Trophoblast cell (in vitro differentiated cells and primary cell): ENCODE measurements around the gene CRY1.

Experiments used
- DNase-seq, 2 donors: peaks; one replicate each; pipeline ENCODE4 v3.0.0-alpha.2; 2016
- H2AFZ ChIP-seq: 2 replicates; pipeline ENCODE4 v1.6.1; 2013; ENCODE audit warnings: low read length, moderate library complexity, mild to moderate bottlenecking; ENCODE audit not compliant: insufficient read depth, poor library complexity
- H2AK5ac ChIP-seq: 2 replicates; pipeline ENCODE4 v1.6.1; 2013; ENCODE audit warnings: mild to moderate bottlenecking, low read length
- H2BK120ac ChIP-seq: 2 replicates; pipeline ENCODE4 v1.6.1; 2013; ENCODE audit warnings: low read length, mild to moderate bottlenecking, moderate library complexity; ENCODE audit not compliant: insufficient read depth, poor library complexity
- H2BK12ac ChIP-seq: 2 replicates; pipeline ENCODE4 v1.6.1; 2013; ENCODE audit warnings: mild to moderate bottlenecking, low read length, moderate library complexity
- H2BK5ac ChIP-seq: 2 replicates; pipeline ENCODE4 v1.6.1; 2013; ENCODE audit warnings: low read length, low read depth, moderate library complexity, mild to moderate bottlenecking; ENCODE audit not compliant: poor library complexity
- H3K14ac ChIP-seq: 2 replicates; pipeline ENCODE4 v1.6.1; 2013; ENCODE audit warnings: mild to moderate bottlenecking, low read length
- H3K18ac ChIP-seq: 2 replicates; pipeline ENCODE4 v1.6.1; 2013; ENCODE audit warnings: mild to moderate bottlenecking, low read length
- H3K23ac ChIP-seq: 2 replicates; pipeline ENCODE4 v1.6.1; 2013; ENCODE audit warnings: low read length
- H3K27ac ChIP-seq: 2 replicates; pipeline ENCODE4 v1.5.1; 2013; ENCODE audit warnings: low read depth, mild to moderate bottlenecking, inconsistent platforms, low read length, moderate library complexity
- H3K27me3 ChIP-seq: 2 replicates; pipeline ENCODE4 v1.6.1; 2013; ENCODE audit warnings: inconsistent platforms, mild to moderate bottlenecking, low read length, moderate library complexity; ENCODE audit not compliant: insufficient read depth
- H3K36me3 ChIP-seq, 2 experiments: 1 replicate in 1 of 2; 2 replicates in 1 of 2; pipeline ENCODE4 v1.6.1; 2013; ENCODE audit warnings: low read length in 2 of 2, mild to moderate bottlenecking in 2 of 2, moderate library complexity in 1 of 2; ENCODE audit not compliant: insufficient read depth in 2 of 2, control insufficient read depth in 1 of 2
- H3K4ac ChIP-seq: 2 replicates; pipeline ENCODE4 v1.6.1; 2013; ENCODE audit warnings: low read depth, mild to moderate bottlenecking, low read length, moderate library complexity
- H3K4me1 ChIP-seq, 2 experiments: 1 replicate in 1 of 2; 2 replicates in 1 of 2; pipeline ENCODE4 v1.6.1; 2013; ENCODE audit warnings: low read length in 2 of 2, mild to moderate bottlenecking in 2 of 2, moderate library complexity in 1 of 2; ENCODE audit not compliant: insufficient read depth in 2 of 2, control insufficient read depth in 1 of 2
- H3K4me2 ChIP-seq: 2 replicates; pipeline ENCODE4 v1.6.1; 2013; ENCODE audit warnings: inconsistent platforms, mild to moderate bottlenecking, low read length, moderate library complexity
- H3K4me3 ChIP-seq: 2 replicates; pipeline ENCODE4 v1.5.1; 2013; ENCODE audit warnings: mild to moderate bottlenecking, low read depth, low read length, inconsistent platforms
- H3K79me1 ChIP-seq: one replicate; pipeline ENCODE4 v1.6.1; 2013; ENCODE audit warnings: low read length
- H3K79me2 ChIP-seq: 2 replicates; pipeline ENCODE4 v1.6.1; 2013; ENCODE audit warnings: low read length, mild to moderate bottlenecking; ENCODE audit not compliant: control insufficient read depth, insufficient read depth, poor library complexity
- H3K9ac ChIP-seq: 2 replicates; pipeline ENCODE4 v1.6.1; 2013; ENCODE audit warnings: mild to moderate bottlenecking, low read length
- H3K9me3 ChIP-seq: 2 replicates; pipeline ENCODE4 v1.6.1; 2013; ENCODE audit warnings: low read depth, mild to moderate bottlenecking, control low read depth, inconsistent platforms, low read length; ENCODE audit not compliant: insufficient read depth
- H4K12ac ChIP-seq: 2 replicates; pipeline ENCODE4 v1.6.1; 2013; ENCODE audit warnings: low read depth, mild to moderate bottlenecking, low read length, moderate library complexity
- H4K8ac ChIP-seq: 2 replicates; pipeline ENCODE4 v1.6.1; 2013; ENCODE audit warnings: low read depth, mild to moderate bottlenecking, low read length, moderate library complexity
- H4K91ac ChIP-seq: one replicate; pipeline ENCODE4 v1.6.1; 2013; ENCODE audit warnings: low read depth, mild to moderate bottlenecking, low read length, moderate library complexity
- WGBS: extraction: QIAGEN DNeasy Blood & Tissue Kit; methylation state at CpG from one replicate; pipeline ENCODE4 v1.1.7; 2013; ENCODE audit warnings: missing lambda C conversion rate; ENCODE audit not compliant: insufficient read length, insufficient coverage; ENCODE audit errors: extremely low coverage; 5-methylcytosine and 5-hydroxymethylcytosine counted together

CRY1 gene

DNA sequence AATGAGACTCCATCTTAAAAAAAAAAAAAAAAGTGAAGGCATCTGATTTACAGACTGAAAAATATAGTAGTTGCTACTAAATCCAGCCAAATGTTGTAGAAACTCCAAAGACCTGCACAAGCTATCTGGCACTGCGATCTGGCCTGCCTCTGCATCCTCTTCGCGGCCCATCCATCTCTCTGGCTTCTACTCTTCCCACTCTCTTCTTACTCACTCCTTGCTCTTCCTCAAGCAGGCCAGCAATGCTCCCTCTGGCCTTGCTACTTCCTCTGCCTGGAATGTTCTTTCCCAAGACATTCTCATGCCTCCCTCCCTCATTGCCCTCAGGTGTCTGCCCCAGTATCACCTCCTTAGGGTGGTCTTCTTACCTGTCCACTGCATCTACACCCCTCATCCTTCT is 9.7 kb upstream of the CRY1 start:
- no peak overlapping the region for H3K14ac ChIP-seq
- no peaks in the 10 kb centered on the region for H3K27me3 ChIP-seq
- no peak overlapping the region for H4K8ac ChIP-seq
- DNase-seq, result no peak
- no peak overlapping the region for H3K4ac ChIP-seq
- H3K9me3 ChIP-seq, result no peaks in the 10 kb centered on the region
- H2BK120ac ChIP-seq, result no peak overlapping the region
- no CpG with 5 or more reads among the region's 3 CpGs for WGBS
- H3K18ac ChIP-seq, result no peak overlapping the region
- H2BK5ac ChIP-seq, result no peak overlapping the region
- H2AK5ac ChIP-seq, result no peak overlapping the region
- H3K4me3 ChIP-seq, result no peak overlapping the region
- H3K27ac ChIP-seq, result no peak overlapping the region
- H3K23ac ChIP-seq, result no peak overlapping the region
- H4K12ac ChIP-seq, result no peak overlapping the region
- no peaks in the 10 kb centered on the region for H3K79me2 ChIP-seq
- no peak overlapping the region for H2BK12ac ChIP-seq
- no peaks in the 10 kb centered on the region for H3K4me1 ChIP-seq
- H3K4me2 ChIP-seq, result no peak overlapping the region
- no peak overlapping the region for H4K91ac ChIP-seq
- no peak overlapping the region for H2AFZ ChIP-seq
- no peak overlapping the region for H3K9ac ChIP-seq
- H3K36me3 ChIP-seq, result no peaks in the 10 kb centered on the region
- no peaks in the 10 kb centered on the region for H3K79me1 ChIP-seq

DNA sequence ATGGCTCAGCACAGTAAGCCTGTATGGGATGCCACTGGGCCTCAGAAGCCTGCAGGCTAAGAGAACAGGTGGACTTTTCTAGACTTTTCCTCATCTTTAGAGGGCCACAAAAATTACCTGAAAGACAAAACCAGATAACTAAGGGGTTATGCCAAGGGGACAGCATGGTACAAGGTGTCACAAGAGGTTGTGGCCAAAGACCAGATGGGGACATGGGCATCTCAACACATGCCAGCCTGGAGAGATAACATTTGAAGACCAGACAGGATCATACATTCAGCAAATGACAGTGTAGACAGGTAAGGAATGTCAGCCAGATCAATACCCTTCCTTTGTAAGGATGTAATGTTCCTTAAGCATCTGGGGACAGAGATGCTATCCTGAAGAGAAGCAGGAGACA is 8.9 kb upstream of the CRY1 start:
- H3K18ac ChIP-seq, result no peak overlapping the region
- H3K79me1 ChIP-seq, result no peaks in the 10 kb centered on the region
- no peak for DNase-seq
- H2AK5ac ChIP-seq, result no peak overlapping the region
- no peak overlapping the region for H3K27ac ChIP-seq
- H3K27me3 ChIP-seq, result no peaks in the 10 kb centered on the region
- H3K79me2 ChIP-seq, result no peaks in the 10 kb centered on the region
- no peak overlapping the region for H2BK120ac ChIP-seq
- H3K14ac ChIP-seq, result no peak overlapping the region
- no peak overlapping the region for H3K23ac ChIP-seq
- H3K4me1 ChIP-seq, result no peaks in the 10 kb centered on the region
- H2AFZ ChIP-seq, result no peak overlapping the region
- no peak overlapping the region for H4K91ac ChIP-seq
- H4K12ac ChIP-seq, result no peak overlapping the region
- H3K9me3 ChIP-seq, result no peaks in the 10 kb centered on the region
- no peak overlapping the region for H2BK12ac ChIP-seq
- H4K8ac ChIP-seq, result no peak overlapping the region
- H3K36me3 ChIP-seq, result no peaks in the 10 kb centered on the region
- H2BK5ac ChIP-seq, result no peak overlapping the region
- no peak overlapping the region for H3K4me2 ChIP-seq
- no peak overlapping the region for H3K4ac ChIP-seq
- H3K4me3 ChIP-seq, result no peak overlapping the region
- H3K9ac ChIP-seq, result no peak overlapping the region

DNA sequence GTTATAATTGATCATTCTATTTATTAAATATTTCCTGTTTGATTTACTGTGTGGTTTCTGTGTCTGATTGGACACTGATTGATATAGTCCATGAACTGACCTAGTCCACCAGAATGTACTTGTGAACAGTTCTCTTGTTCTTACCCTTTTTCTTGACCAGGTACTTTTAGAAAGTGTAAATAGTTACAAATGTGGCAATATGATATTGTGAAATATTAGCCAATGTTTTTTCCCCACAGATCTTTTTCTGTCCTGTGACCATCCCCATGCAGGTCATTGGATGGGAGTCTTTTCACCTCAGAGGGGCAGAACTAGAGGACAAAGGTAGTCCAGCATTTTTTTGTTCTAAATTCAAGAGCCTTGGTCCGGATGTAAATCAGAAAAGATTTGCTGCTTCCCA is 8.3 kb upstream of the CRY1 start:
- no peak overlapping the region for H3K14ac ChIP-seq
- no peaks in the 10 kb centered on the region for H3K36me3 ChIP-seq
- H2AK5ac ChIP-seq, result no peak overlapping the region
- no peaks in the 10 kb centered on the region for H3K4me1 ChIP-seq
- no peak overlapping the region for H2BK5ac ChIP-seq
- no CpG with 5 or more reads among the region's 1 CpG for WGBS
- H3K18ac ChIP-seq, result no peak overlapping the region
- H3K9ac ChIP-seq, result no peak overlapping the region
- H3K79me2 ChIP-seq, result no peaks in the 10 kb centered on the region
- H2BK120ac ChIP-seq, result no peak overlapping the region
- no peaks in the 10 kb centered on the region for H3K27me3 ChIP-seq
- no peak overlapping the region for H3K27ac ChIP-seq
- no peak overlapping the region for H3K23ac ChIP-seq
- H2BK12ac ChIP-seq, result no peak overlapping the region
- H3K4me3 ChIP-seq, result no peak overlapping the region
- H3K4ac ChIP-seq, result no peak overlapping the region
- no peak overlapping the region for H3K4me2 ChIP-seq
- no peak for DNase-seq
- H4K8ac ChIP-seq, result no peak overlapping the region
- no peak overlapping the region for H4K91ac ChIP-seq
- peaks cover under 1% of the 10 kb centered on the region for H3K9me3 ChIP-seq
- H3K79me1 ChIP-seq, result no peaks in the 10 kb centered on the region
- no peak overlapping the region for H2AFZ ChIP-seq
- H4K12ac ChIP-seq, result no peak overlapping the region

DNA sequence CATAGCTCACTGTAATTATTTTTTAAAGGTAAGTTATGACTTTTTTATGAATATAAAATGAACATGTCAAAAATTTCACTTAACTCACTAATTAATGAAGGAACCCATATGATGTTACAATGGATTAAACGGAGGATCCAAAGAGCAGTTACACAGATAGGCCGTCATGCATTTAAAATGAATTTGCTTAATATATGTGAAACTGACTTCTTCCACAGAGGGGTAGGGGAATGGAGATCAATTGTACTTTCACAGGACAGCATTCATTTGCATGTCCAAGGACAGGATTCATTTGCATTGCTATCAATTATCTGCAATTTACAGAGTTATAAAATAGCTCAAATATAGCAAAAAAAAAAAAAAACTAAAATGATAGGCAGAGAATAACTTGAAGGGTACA is 6.6 kb upstream of the CRY1 start:
- no peak overlapping the region for H2BK12ac ChIP-seq
- H3K27me3 ChIP-seq, result no peaks in the 10 kb centered on the region
- H3K79me2 ChIP-seq, result no peaks in the 10 kb centered on the region
- peaks cover 2% of the 10 kb centered on the region for H3K9me3 ChIP-seq
- DNase-seq, result no peak
- H3K4ac ChIP-seq, result no peak overlapping the region
- H4K91ac ChIP-seq, result no peak overlapping the region
- no peak overlapping the region for H3K14ac ChIP-seq
- no peak overlapping the region for H3K18ac ChIP-seq
- H2BK120ac ChIP-seq, result no peak overlapping the region
- no peak overlapping the region for H3K4me3 ChIP-seq
- H2AK5ac ChIP-seq, result no peak overlapping the region
- H3K4me2 ChIP-seq, result no peak overlapping the region
- no CpG with 5 or more reads among the region's 2 CpGs for WGBS
- H2BK5ac ChIP-seq, result no peak overlapping the region
- H2AFZ ChIP-seq, result no peak overlapping the region
- H3K23ac ChIP-seq, result no peak overlapping the region
- H4K8ac ChIP-seq, result no peak overlapping the region
- no peak overlapping the region for H3K27ac ChIP-seq
- H3K36me3 ChIP-seq, result no peaks in the 10 kb centered on the region
- H3K9ac ChIP-seq, result no peak overlapping the region
- H3K4me1 ChIP-seq, result no peaks in the 10 kb centered on the region
- no peaks in the 10 kb centered on the region for H3K79me1 ChIP-seq
- H4K12ac ChIP-seq, result no peak overlapping the region

DNA sequence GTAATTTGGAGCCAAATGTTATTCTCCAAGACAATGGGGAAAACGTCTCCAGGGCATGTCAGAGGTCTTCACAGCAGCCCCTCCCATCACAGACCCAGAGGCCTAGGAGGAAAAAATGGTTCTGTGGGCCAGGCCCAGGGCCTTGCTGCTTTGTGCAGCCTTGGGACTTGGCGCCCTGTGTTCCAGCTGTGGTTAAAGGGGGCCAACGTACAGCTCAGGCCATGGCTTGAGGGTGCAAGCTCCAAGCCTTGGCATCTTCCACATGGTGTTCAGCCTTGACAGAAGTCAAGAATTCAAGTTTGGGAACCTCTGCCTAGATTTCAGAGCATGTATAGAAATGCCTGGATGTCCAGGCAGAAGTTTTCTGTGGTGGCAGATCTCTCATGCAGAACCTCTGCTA is 3.2 kb upstream of the CRY1 start:
- H3K4me2 ChIP-seq, result no peak overlapping the region
- no peak overlapping the region for H3K14ac ChIP-seq
- no peak for DNase-seq
- H3K79me1 ChIP-seq, result peaks cover 12% of the 10 kb centered on the region
- no peak overlapping the region for H3K9ac ChIP-seq
- H3K27ac ChIP-seq, result no peak overlapping the region
- no peak overlapping the region for H4K12ac ChIP-seq
- H3K36me3 ChIP-seq, result no peaks in the 10 kb centered on the region
- H4K91ac ChIP-seq, result no peak overlapping the region
- H2AFZ ChIP-seq, result no peak overlapping the region
- H3K4ac ChIP-seq, result no peak overlapping the region
- H2BK5ac ChIP-seq, result no peak overlapping the region
- H3K18ac ChIP-seq, result no peak overlapping the region
- H2BK120ac ChIP-seq, result no peak overlapping the region
- peaks cover 5% of the 10 kb centered on the region for H3K79me2 ChIP-seq
- H3K27me3 ChIP-seq, result no peaks in the 10 kb centered on the region
- H2BK12ac ChIP-seq, result no peak overlapping the region
- peaks cover 2% of the 10 kb centered on the region for H3K9me3 ChIP-seq
- no peak overlapping the region for H3K23ac ChIP-seq
- WGBS, result no CpG with 5 or more reads among the region's 3 CpGs
- H2AK5ac ChIP-seq, result no peak overlapping the region
- H3K4me1 ChIP-seq, result peaks cover 0 to 2% of the 10 kb centered on the region in 2 experiments
- no peak overlapping the region for H4K8ac ChIP-seq
- H3K4me3 ChIP-seq, result no peak overlapping the region
